CD14-positive monocyte (primary cell): ENCODE results near the gene TMEM132D. TPM values are rescaled to one million over a fixed set of nuclear protein-coding genes. Genes with fewer than 3 reads are reported as not detected.

ENCODE experiments used
- DNase-seq, 3 donors: peaks; one replicate each; pipeline ENCODE4 v3.0.0-alpha.2; 2011 to 2022
- H2AFZ ChIP-seq: 2 replicates; pipeline ENCODE4 v1.6.0; 2012; ENCODE audit warnings: mild to moderate bottlenecking, low read depth, low read length, inconsistent platforms; ENCODE audit not compliant: insufficient read depth, poor library complexity, severe bottlenecking
- H3K27ac ChIP-seq, 2 donors: 1 replicate in 1 of 2; 2 replicates in 1 of 2; pipeline ENCODE4 v1.5.1; 2012 to 2013; ENCODE audit warnings: low read length in 2 of 2, control low read depth in 1 of 2, inconsistent platforms in 1 of 2, low read depth in 1 of 2, mild to moderate bottlenecking in 1 of 2
- H3K27me3 ChIP-seq, 2 donors: one replicate each; pipeline versions ENCODE4 v1.6.0 to v1.6.1; 2011 to 2013; ENCODE audit warnings: low read length in 2 of 2; ENCODE audit not compliant: control insufficient read depth in 2 of 2, insufficient read depth in 2 of 2
- H3K36me3 ChIP-seq, 2 donors: replicated peaks in 1 of 2; 1 replicate in 1 of 2; 2 replicates in 1 of 2; pipeline versions ENCODE4 v1.5.1 to v1.6.1; 2012 to 2013; ENCODE audit warnings: low read length in 2 of 2, control low read depth in 1 of 2, inconsistent platforms in 1 of 2, mild to moderate bottlenecking in 1 of 2; ENCODE audit not compliant: insufficient read depth in 2 of 2, control insufficient read depth in 1 of 2
- H3K4me1 ChIP-seq, 2 donors: 1 replicate in 1 of 2; 2 replicates in 1 of 2; pipeline versions ENCODE4 v1.5.1 to v1.6.1; 2012 to 2013; ENCODE audit warnings: low read length in 2 of 2, control low read depth in 1 of 2, inconsistent platforms in 1 of 2, mild to moderate bottlenecking in 1 of 2, moderate library complexity in 1 of 2; ENCODE audit not compliant: insufficient read depth in 2 of 2, control insufficient read depth in 1 of 2
- H3K4me2 ChIP-seq: replicated peaks from 2 replicates; pipeline ENCODE3; 2012; ENCODE audit warnings: low read length, moderate library complexity, mild to moderate bottlenecking; ENCODE audit not compliant: poor library complexity, severe bottlenecking; ENCODE audit errors: extremely low read depth
- H3K4me3 ChIP-seq, 3 experiments: fragments of 200-600 bp in 1 of 3; sonication (generic) in 1 of 3; replicated peaks in 1 of 3; 1 replicate in 2 of 3; 2 replicates in 1 of 3; pipeline ENCODE4 v1.5.1; 2011 to 2013; ENCODE audit warnings: low read length in 3 of 3, mild to moderate bottlenecking in 3 of 3, control low read depth in 2 of 3, low read depth in 2 of 3, inconsistent platforms in 1 of 3, moderate library complexity in 1 of 3
- H3K79me2 ChIP-seq: 2 replicates; pipeline ENCODE4 v1.6.0; 2012; ENCODE audit warnings: mild to moderate bottlenecking, control low read depth, inconsistent platforms, low read length, moderate library complexity; ENCODE audit not compliant: insufficient read depth
- H3K9ac ChIP-seq: 2 replicates; pipeline ENCODE4 v1.6.0; 2017; ENCODE audit warnings: low read length, mild to moderate bottlenecking; ENCODE audit not compliant: insufficient read depth, poor library complexity, severe bottlenecking
- H3K9me3 ChIP-seq, 2 donors: replicated peaks in 1 of 2; 1 replicate in 1 of 2; 2 replicates in 1 of 2; pipeline versions ENCODE4 v1.5.1 to v1.6.1; 2012 to 2013; ENCODE audit warnings: low read length in 2 of 2, control low read depth in 1 of 2; ENCODE audit not compliant: control insufficient read depth in 1 of 2, insufficient read depth in 1 of 2
- H4K20me1 ChIP-seq: 2 replicates; pipeline ENCODE4 v1.6.0; 2012; ENCODE audit warnings: mild to moderate bottlenecking, low read length, control low read depth, moderate library complexity; ENCODE audit not compliant: insufficient read depth
- H3K27ac Mint-ChIP-seq, 7 donors: one replicate each; pipeline ENCODE4 v1.8.0; 2020; ENCODE audit warnings: mild to moderate bottlenecking in 7 of 7, mixed read lengths in 7 of 7, moderate library complexity in 6 of 7, inconsistent platforms in 2 of 7
- H3K27me3 Mint-ChIP-seq, 3 donors: one replicate each; pipeline ENCODE4 v1.8.0; 2021 to 2022; ENCODE audit warnings: low read depth in 3 of 3, mild to moderate bottlenecking in 3 of 3, mixed read lengths in 3 of 3, moderate library complexity in 3 of 3, inconsistent platforms in 1 of 3
- H3K36me3 Mint-ChIP-seq, 2 donors: one replicate each; pipeline ENCODE4 v1.8.0; 2020; ENCODE audit warnings: mixed read lengths in 2 of 2, inconsistent platforms in 1 of 2, mild to moderate bottlenecking in 1 of 2
- H3K4me1 Mint-ChIP-seq: one replicate; pipeline ENCODE4 v1.8.0; 2020; ENCODE audit warnings: mild to moderate bottlenecking, mixed read lengths
- H3K4me3 Mint-ChIP-seq, 2 donors: one replicate each; pipeline ENCODE4 v1.8.0; 2020; ENCODE audit warnings: mild to moderate bottlenecking in 2 of 2, mixed read lengths in 2 of 2, moderate library complexity in 1 of 2
- H3K9me3 Mint-ChIP-seq, 7 donors: one replicate each; pipeline ENCODE4 v1.8.0; 2020 to 2022; ENCODE audit warnings: mixed read lengths in 7 of 7, mild to moderate bottlenecking in 6 of 7, moderate library complexity in 6 of 7, inconsistent platforms in 2 of 7
- WGBS: methylation state at CpG from one replicate; pipeline ENCODE4 v1.1.5; 2013; ENCODE audit warnings: missing lambda C conversion rate; ENCODE audit not compliant: insufficient coverage; 5-methylcytosine and 5-hydroxymethylcytosine counted together
- intact Hi-C, 2 donors: fragments of 100-400 bp; cut with micrococcal nuclease; formaldehyde crosslinking; loops; one replicate each; pipeline versions ENCODE4 v1.15.0 to v1.15.1; 2023
- polyA plus RNA-seq, 3 donors: library from polyadenylated mRNA; depleted of rRNA in 1 of 3; unstranded in 2 of 3; stranded (reverse) in 1 of 3; fragments of 300-500 nt in 2 of 3; fragments of >200 nt in 1 of 3; fragmentation: Illumina TruSeq in 2 of 3; gene quantifications; 1 replicate in 2 of 3; 2 replicates in 1 of 3; pipeline ENCODE4 v1.2.3, GENCODE V29; 2012 to 2021
- TF ChIP-seq, protein P1 (sequence below): fragments of 200-600 bp; IDR thresholded peaks from one replicate; pipeline ENCODE4 v1.8.0; 2022; ENCODE audit warnings: antibody characterized with exemption, mild to moderate bottlenecking

TMEM132D gene
- polyA plus RNA-seq, 3 donors, result 0.04 TPM; not detected in 2

DNA sequence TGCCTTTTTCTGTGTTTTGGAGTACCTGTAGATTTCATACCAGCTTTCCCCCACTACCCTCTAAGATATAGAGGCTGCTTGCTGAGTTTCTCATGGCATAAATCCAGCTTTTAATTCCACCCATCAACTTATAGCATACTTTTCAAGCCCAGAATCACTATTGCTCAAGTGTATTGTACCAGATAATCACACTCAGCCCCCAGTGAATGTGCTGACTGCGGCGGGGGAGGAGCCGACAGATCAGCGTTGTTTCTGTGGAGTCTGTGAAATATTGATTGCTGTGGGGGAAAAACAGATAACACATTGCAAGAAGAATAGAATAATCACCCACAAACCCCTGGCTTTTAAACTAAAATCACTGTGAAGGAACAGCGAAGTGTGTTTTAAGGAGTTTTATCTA, 296.1 kb downstream of the TMEM132D start:
- Mint-ChIP-seq H3K36me3 (no peaks in the 10 kb centered on the region), H3K4me3 (no peak overlapping the region), H3K4me1 (no peaks in the 10 kb centered on the region), H3K27me3 (peaks cover 0 to 2% (median 0%) of the 10 kb centered on the region in 3 donors), H3K27ac (no peak overlapping the region), H3K9me3 (peaks cover 5 to 29% (median 12%) of the 10 kb centered on the region in 7 donors)
- no CpG with 5 or more reads among the region's 5 CpGs for WGBS
- intact Hi-C loops, result no loop called here
- Histone ChIP-seq H2AFZ (no peak overlapping the region), H3K27me3 (no peaks in the 10 kb centered on the region), H3K4me2 (no peak overlapping the region), H3K9me3 (peaks cover 15 to 16% of the 10 kb centered on the region in 2 donors), H3K36me3 (no peaks in the 10 kb centered on the region), H4K20me1 (no peaks in the 10 kb centered on the region), H3K4me3 (no peak overlapping the region), H3K79me2 (no peaks in the 10 kb centered on the region), H3K27ac (no peak overlapping the region), H3K9ac (no peak overlapping the region), H3K4me1 (no peaks in the 10 kb centered on the region)
- no peak for DNase-seq
- TF ChIP-seq, protein P1, sequence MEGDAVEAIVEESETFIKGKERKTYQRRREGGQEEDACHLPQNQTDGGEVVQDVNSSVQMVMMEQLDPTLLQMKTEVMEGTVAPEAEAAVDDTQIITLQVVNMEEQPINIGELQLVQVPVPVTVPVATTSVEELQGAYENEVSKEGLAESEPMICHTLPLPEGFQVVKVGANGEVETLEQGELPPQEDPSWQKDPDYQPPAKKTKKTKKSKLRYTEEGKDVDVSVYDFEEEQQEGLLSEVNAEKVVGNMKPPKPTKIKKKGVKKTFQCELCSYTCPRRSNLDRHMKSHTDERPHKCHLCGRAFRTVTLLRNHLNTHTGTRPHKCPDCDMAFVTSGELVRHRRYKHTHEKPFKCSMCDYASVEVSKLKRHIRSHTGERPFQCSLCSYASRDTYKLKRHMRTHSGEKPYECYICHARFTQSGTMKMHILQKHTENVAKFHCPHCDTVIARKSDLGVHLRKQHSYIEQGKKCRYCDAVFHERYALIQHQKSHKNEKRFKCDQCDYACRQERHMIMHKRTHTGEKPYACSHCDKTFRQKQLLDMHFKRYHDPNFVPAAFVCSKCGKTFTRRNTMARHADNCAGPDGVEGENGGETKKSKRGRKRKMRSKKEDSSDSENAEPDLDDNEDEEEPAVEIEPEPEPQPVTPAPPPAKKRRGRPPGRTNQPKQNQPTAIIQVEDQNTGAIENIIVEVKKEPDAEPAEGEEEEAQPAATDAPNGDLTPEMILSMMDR, result no peak

- peaks cover 15 to 16% of the 10 kb centered on the region in 2 donors for H3K9me3 ChIP-seq
- H4K20me1 ChIP-seq, result no peaks in the 10 kb centered on the region
- DNase-seq, result no peak
- no peaks in the 10 kb centered on the region for H3K27me3 ChIP-seq
- H3K36me3 Mint-ChIP-seq, result no peaks in the 10 kb centered on the region
- peaks cover 5 to 28% (median 12%) of the 10 kb centered on the region in 7 donors for H3K9me3 Mint-ChIP-seq
- no peak overlapping the region for H3K4me3 ChIP-seq
- no peaks in the 10 kb centered on the region for H3K4me1 ChIP-seq
- H3K9ac ChIP-seq, result no peak overlapping the region
- no peak overlapping the region for H3K4me3 Mint-ChIP-seq
- no peak overlapping the region for H3K27ac Mint-ChIP-seq
- peaks cover 0 to 2% (median 0%) of the 10 kb centered on the region in 3 donors for H3K27me3 Mint-ChIP-seq
- no peak overlapping the region for H2AFZ ChIP-seq
- no peak overlapping the region for H3K4me2 ChIP-seq
- H3K27ac ChIP-seq, result no peak overlapping the region
- intact Hi-C loops, result no loop called here
- TF ChIP-seq, protein P1, result no peak
- H3K36me3 ChIP-seq, result no peaks in the 10 kb centered on the region
- no peaks in the 10 kb centered on the region for H3K79me2 ChIP-seq
- 54% methylated on average over 6 of the region's 7 CpGs for WGBS
- H3K4me1 Mint-ChIP-seq, result no peaks in the 10 kb centered on the region
These were observed 296.5 kb downstream of the TMEM132D start for GRCh38 chr12:129607301-129607700.
